ENCODE results near the gene PCDH15. TPM values are rescaled to one million over a fixed set of nuclear protein-coding genes. Genes with fewer than 3 reads are reported as not detected.

PCDH15 gene
- total RNA-seq, 1 experiment from 2014 or later, result 0.61 TPM

DNA sequence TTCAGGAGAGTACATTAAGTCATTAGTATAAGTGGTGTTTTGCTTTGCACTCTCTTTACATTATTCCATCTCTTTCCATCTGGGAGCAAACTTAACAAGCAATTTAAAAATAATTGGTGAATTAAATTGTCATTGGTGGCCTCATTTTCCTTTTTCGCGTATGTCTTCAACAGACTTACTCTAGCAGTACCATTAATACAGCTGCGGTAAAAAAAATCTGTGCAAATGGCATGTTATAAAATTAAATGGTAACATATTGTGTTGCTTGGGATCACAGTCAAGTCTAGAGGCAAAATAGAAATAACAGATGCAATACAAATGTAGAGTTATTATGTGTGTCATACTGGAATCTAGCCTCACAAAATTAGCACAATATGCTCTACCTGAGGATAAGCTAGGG is 322.4 kb downstream of the PCDH15 start:
- no peak overlapping the region for H2BK5ac ChIP-seq (ENCODE audit: insufficient read length, low read length)
- H4K20me1 ChIP-seq (ENCODE audit: control insufficient read depth, insufficient read depth, insufficient read length), result no peaks in the 10 kb centered on the region
- DNase-seq, result no peak
- H2BK120ac ChIP-seq (ENCODE audit: low read depth, low read length, poor library complexity, severe bottlenecking), result no peak overlapping the region
- H3K27ac Mint-ChIP-seq, result no peak overlapping the region
- H3K27me3 Mint-ChIP-seq (ENCODE audit: low read depth), result no peaks in the 10 kb centered on the region
- H3K9ac ChIP-seq (ENCODE audit: extremely low read depth, insufficient read length, low read length), result no peak overlapping the region
- H3K27ac ChIP-seq (ENCODE audit: insufficient read length, low read depth, low read length), result no peak overlapping the region
- H2BK15ac ChIP-seq (ENCODE audit: low read depth, low read length), result no peak overlapping the region
- H3K9me3 Mint-ChIP-seq, result no peaks in the 10 kb centered on the region
- no peaks in the 10 kb centered on the region for H3K4me1 ChIP-seq (ENCODE audit: insufficient read depth, low read length)
- no peak overlapping the region for H4K5ac ChIP-seq (ENCODE audit: insufficient read length, low read depth, low read length)
- H3K23ac ChIP-seq (ENCODE audit: insufficient read length, low read depth, low read length), result no peak overlapping the region
- H2AFZ ChIP-seq (ENCODE audit: low read length), result no peak overlapping the region
- H2AK5ac ChIP-seq (ENCODE audit: insufficient read length, low read length), result no peak overlapping the region
- no peaks in the 10 kb centered on the region for H3K27me3 ChIP-seq (ENCODE audit: insufficient read depth, low read length)
- H3K4ac ChIP-seq (ENCODE audit: low read depth, low read length), result no peak overlapping the region
- H2BK20ac ChIP-seq (ENCODE audit: low read depth, low read length, poor library complexity, severe bottlenecking), result no peak overlapping the region
- H3K18ac ChIP-seq (ENCODE audit: insufficient read length, low read depth, low read length), result no peak overlapping the region
- no peak overlapping the region for H3K4me3 Mint-ChIP-seq
- no peaks in the 10 kb centered on the region for H3K79me1 ChIP-seq (ENCODE audit: insufficient read depth, low read depth, low read length, poor library complexity, severe bottlenecking)
- H3K9me3 ChIP-seq (ENCODE audit: control insufficient read depth, low read depth, low read length), result no peaks in the 10 kb centered on the region
- no peak overlapping the region for H4K91ac ChIP-seq (ENCODE audit: insufficient read length, low read depth, low read length)
- no peak overlapping the region for H3K14ac ChIP-seq (ENCODE audit: insufficient read depth, low read length)
- no peak overlapping the region for H3T11ph ChIP-seq (ENCODE audit: low read length)
- no peak overlapping the region for H3K4me2 ChIP-seq (ENCODE audit: insufficient read depth, insufficient read length, low read length)
- no CpG with 5 or more reads among the region's 3 CpGs for WGBS (ENCODE audit: extremely low coverage, insufficient read length, low lambda C conversion rate)
- no peaks in the 10 kb centered on the region for H3K79me2 ChIP-seq (ENCODE audit: insufficient read depth, low read length)
- no peaks in the 10 kb centered on the region for H3K23me2 ChIP-seq (ENCODE audit: insufficient read length, low read depth, low read length, poor library complexity, severe bottlenecking)
- no peak overlapping the region for H2BK12ac ChIP-seq (ENCODE audit: insufficient read length, low read depth, low read length)
- no peak overlapping the region for H3K56ac ChIP-seq (ENCODE audit: insufficient read length, low read depth, low read length)
- H3K36me3 Mint-ChIP-seq (ENCODE audit: insufficient read depth in 1 of 3, low read depth in 3 of 3), result no peaks in the 10 kb centered on the region
- H4K8ac ChIP-seq (replicated peaks; ENCODE audit: insufficient read length, low read depth, low read length), result no peak overlapping the region
- TF ChIP-seq, protein P1, sequence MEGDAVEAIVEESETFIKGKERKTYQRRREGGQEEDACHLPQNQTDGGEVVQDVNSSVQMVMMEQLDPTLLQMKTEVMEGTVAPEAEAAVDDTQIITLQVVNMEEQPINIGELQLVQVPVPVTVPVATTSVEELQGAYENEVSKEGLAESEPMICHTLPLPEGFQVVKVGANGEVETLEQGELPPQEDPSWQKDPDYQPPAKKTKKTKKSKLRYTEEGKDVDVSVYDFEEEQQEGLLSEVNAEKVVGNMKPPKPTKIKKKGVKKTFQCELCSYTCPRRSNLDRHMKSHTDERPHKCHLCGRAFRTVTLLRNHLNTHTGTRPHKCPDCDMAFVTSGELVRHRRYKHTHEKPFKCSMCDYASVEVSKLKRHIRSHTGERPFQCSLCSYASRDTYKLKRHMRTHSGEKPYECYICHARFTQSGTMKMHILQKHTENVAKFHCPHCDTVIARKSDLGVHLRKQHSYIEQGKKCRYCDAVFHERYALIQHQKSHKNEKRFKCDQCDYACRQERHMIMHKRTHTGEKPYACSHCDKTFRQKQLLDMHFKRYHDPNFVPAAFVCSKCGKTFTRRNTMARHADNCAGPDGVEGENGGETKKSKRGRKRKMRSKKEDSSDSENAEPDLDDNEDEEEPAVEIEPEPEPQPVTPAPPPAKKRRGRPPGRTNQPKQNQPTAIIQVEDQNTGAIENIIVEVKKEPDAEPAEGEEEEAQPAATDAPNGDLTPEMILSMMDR (conservative IDR thresholded peaks at IDR 0.05), result no peak
- H3K4me1 Mint-ChIP-seq, result peaks cover 19 to 21% of the 10 kb centered on the region in 2 experiments

Measured in H9 (cell line).